ENCODE results near the gene VILL. TPM values are rescaled to one million over a fixed set of nuclear protein-coding genes. Genes with fewer than 3 reads are reported as not detected.

VILL gene
- polyA plus RNA-seq, 2 of the 4 experiments (the other 2 are of a cell fraction) = 0.05 to 0.22 TPM

- Histone ChIP-seq H3K4me2 (no peak overlapping the region; the same call in 2 of the 3 replicates), H3K9me3 (no peaks in the 10 kb centered on the region), H3K27ac (no peak overlapping the region), H3K4me1 (peaks cover 36% of the 10 kb centered on the region), H3K4me3 (no peak overlapping the region)
- DNase-seq (ENCODE audit: low read depth in 1 of 2, low spot score in 1 of 2) (peak; percentile 74 to 82), FAIRE-seq (no peak), ATAC-seq (peak; percentile 88 to 97)
- CTCF ChIA-PET = interaction anchor here (0.5 to 6.4 kb wide), 37 partner anchors 9 to 1238 kb away, joined by 3 to 74 read pairs (median 4); no protein-coding TSS in a partner anchor
- TF ChIP-seq HOXB13 (CRISPR knock-in tag; IDR thresholded peaks at IDR 0.05; ENCODE audit: low read depth) (no peak), CTCF (IDR thresholded peaks at IDR 0.05) (peak; percentile 79), RAD21 (conservative IDR thresholded peaks at IDR 0.05 in 1 of 2, IDR thresholded peaks at IDR 0.05 in 1 of 2) (peak; percentile 83 to 84), SMC3 (IDR thresholded peaks at IDR 0.05) (peak; percentile 95), HOXB5 (CRISPR knock-in tag; IDR thresholded peaks at IDR 0.05) (no peak), MAZ (IDR thresholded peaks at IDR 0.05; ENCODE audit: borderline replicate concordance, low read depth, low read length) (no peak)
- POLR2A ChIA-PET = interaction anchor here (1.3 kb wide), 1 partner anchor 112 kb away, joined by 4 read pairs; no protein-coding TSS in a partner anchor
- 31% methylated on average over 7 of the region's 7 CpGs for WGBS (ENCODE audit: missing lambda C conversion rate)
Measured at GRCh38 chr3:37967260-37967881, 23.2 kb upstream of the VILL start.

- ChIA-PET CTCF (interaction anchor here (0.7 to 6.4 kb wide), 17 partner anchors 12 to 174 kb away, joined by 3 to 74 read pairs (median 5); no protein-coding TSS in a partner anchor), POLR2A (no interaction called here)
- Histone ChIP-seq H3K4me2 (no peak overlapping the region), H3K4me1 (peaks cover 28% of the 10 kb centered on the region), H3K9me3 (no peaks in the 10 kb centered on the region), H3K27ac (no peak overlapping the region), H3K4me3 (no peak overlapping the region)
- 85% methylated on average over 9 of the region's 9 CpGs for WGBS (ENCODE audit: missing lambda C conversion rate)
- FAIRE-seq (no peak), DNase-seq (ENCODE audit: low read depth in 1 of 2, low spot score in 1 of 2) (no peak), ATAC-seq (no peak)
- no peak for TF ChIP-seq CEBPB (IDR thresholded peaks at IDR 0.05)
- no peak for TF ChIP-seq HDAC2 (IDR thresholded peaks at IDR 0.05)
- TF ChIP-seq MAZ (IDR thresholded peaks at IDR 0.05; ENCODE audit: borderline replicate concordance, low read depth, low read length) = no peak
- TF ChIP-seq E2F6 (IDR thresholded peaks at IDR 0.05; ENCODE audit: borderline replicate concordance, low read depth) = no peak
- TF ChIP-seq BCL3 (IDR thresholded peaks at IDR 0.05) = no peak
- no peak for TF ChIP-seq RFX5 (IDR thresholded peaks at IDR 0.05)
- no peak for TF ChIP-seq FOSL2 (IDR thresholded peaks at IDR 0.05)
- no peak for TF ChIP-seq FOSL2 (CRISPR knock-in tag; IDR thresholded peaks at IDR 0.05)
- no peak for TF ChIP-seq JUNB (IDR thresholded peaks at IDR 0.05)
- TF ChIP-seq GATA3 (IDR thresholded peaks at IDR 0.05; ENCODE audit: borderline replicate concordance) = no peak
Measured at GRCh38 chr3:37968199-37968598, 22.4 kb upstream of the VILL start.

GRCh38 chr3:37968813-37969595, 21.6 kb upstream of the VILL start:
- DNase-seq (ENCODE audit: low read depth in 1 of 2, low spot score in 1 of 2) (no peak), FAIRE-seq (no peak), ATAC-seq (no peak)
- peaks cover 20% of the 10 kb centered on the region for H3K4me1 ChIP-seq
- no peak overlapping the region for H3K4me2 ChIP-seq
- ChIA-PET POLR2A (no interaction called here), CTCF (interaction anchor here (1.1 to 6.4 kb wide), 8 partner anchors 11 to 152 kb away, joined by 3 to 74 read pairs (median 10); no protein-coding TSS in a partner anchor)
- no peaks in the 10 kb centered on the region for H3K9me3 ChIP-seq
- H3K4me3 ChIP-seq = no peak overlapping the region
- TF ChIP-seq RFX5 (IDR thresholded peaks at IDR 0.05) = no peak
- TF ChIP-seq CHD4 (IDR thresholded peaks at IDR 0.05; ENCODE audit: borderline replicate concordance) = no peak
- no peak for TF ChIP-seq HOXB13 (CRISPR knock-in tag; IDR thresholded peaks at IDR 0.05; ENCODE audit: low read depth)
- no peak for TF ChIP-seq RNF2 (IDR thresholded peaks at IDR 0.05; ENCODE audit: borderline replicate concordance, low read depth)
- TF ChIP-seq E2F6 (IDR thresholded peaks at IDR 0.05; ENCODE audit: borderline replicate concordance, low read depth) = no peak
- WGBS (ENCODE audit: missing lambda C conversion rate) = 92% methylated on average over 15 of the region's 15 CpGs
- no peak overlapping the region for H3K27ac ChIP-seq
